ENCODE results near the gene BMP8A. TPM values are rescaled to one million over a fixed set of nuclear protein-coding genes. Genes with fewer than 3 reads are reported as not detected.
"Not testable (repeated sequence)": the region's sequence is repeated elsewhere in the genome, so short reads cannot be mapped to it uniquely, and the experiment has no call there.

Gene BMP8A
- total RNA-seq, 1 experiment from 2014 or later = not detected

DNA sequence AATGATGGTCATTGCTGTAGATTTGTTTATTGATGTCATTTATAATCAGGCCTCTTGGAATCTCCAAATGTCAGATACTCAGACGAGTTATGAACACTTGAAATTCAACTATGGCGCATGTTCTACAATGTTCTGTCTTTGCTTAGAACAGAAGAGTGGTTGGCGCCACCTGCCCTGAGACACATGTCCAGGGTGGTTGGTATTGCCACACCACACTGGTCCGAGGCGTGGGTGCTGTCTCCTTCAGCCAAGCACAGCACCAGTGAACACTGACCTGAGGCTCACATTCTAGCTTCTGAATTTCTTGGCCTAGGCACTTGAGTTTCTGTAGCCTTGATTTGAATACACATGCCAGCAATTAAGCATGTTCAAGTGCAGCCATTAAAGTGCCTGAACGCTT, 10.1 kb upstream of the BMP8A start:
- DNase-seq (ENCODE audit: low read depth) = no peak

- no peak for DNase-seq (ENCODE audit: low read depth)
Measured at GRCh38 chr1:39483276-39483675, 8.2 kb upstream of the BMP8A start.

DNA sequence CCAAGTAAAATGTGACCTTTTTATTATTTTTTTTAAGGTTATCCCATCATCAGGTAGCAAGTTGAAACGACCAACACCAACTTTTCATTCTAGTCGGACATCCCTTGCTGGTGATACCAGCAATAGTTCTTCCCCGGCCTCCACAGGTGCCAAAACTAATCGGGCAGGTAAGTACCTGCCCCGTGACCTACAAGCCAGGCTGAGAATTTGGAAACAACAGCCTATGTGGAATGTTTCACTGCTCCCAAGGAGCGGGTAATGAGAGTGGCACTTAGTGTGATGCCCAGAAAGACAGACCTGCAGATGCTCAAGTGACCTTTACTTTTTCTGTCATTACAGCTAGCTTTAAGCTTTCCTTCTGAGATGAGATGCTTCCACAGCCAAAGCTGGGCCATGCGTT, 6.9 kb upstream of the BMP8A start:
- no peak for DNase-seq (ENCODE audit: low read depth)

DNA sequence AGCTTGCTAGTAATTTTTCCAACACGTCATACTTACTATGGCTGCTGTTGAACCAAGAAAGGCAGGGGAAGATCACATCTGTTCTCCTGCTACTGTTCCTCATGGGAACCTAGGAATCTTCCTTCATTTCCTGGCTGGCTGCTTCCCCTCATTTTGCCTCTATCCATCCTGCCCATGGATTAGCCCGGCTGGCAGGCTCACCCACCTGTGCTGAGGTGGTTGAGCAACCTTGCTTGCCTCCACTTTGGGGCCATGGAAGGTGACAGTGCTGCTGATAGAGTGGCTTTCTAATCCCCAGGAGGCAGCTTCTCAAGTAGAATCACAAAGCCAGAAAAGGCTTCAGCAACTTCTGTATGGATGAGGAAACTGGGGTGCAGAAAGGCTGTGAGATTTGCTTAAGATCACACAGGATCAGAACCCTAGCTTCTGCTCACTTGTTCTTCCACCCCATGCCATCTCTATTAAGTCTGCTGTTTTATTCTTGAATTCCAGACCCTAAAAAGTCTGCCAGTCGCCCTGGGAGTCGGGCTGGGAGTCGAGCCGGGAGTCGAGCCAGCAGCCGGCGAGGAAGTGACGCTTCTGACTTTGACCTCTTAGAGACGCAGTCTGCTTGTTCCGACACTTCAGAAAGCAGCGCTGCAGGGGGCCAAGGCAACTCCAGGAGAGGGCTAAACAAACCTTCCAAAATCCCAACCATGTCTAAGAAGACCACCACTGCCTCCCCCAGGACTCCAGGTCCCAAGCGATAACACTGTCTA, 6.2 kb upstream of the BMP8A start:
- no peak for DNase-seq (ENCODE audit: low read depth)

DNA sequence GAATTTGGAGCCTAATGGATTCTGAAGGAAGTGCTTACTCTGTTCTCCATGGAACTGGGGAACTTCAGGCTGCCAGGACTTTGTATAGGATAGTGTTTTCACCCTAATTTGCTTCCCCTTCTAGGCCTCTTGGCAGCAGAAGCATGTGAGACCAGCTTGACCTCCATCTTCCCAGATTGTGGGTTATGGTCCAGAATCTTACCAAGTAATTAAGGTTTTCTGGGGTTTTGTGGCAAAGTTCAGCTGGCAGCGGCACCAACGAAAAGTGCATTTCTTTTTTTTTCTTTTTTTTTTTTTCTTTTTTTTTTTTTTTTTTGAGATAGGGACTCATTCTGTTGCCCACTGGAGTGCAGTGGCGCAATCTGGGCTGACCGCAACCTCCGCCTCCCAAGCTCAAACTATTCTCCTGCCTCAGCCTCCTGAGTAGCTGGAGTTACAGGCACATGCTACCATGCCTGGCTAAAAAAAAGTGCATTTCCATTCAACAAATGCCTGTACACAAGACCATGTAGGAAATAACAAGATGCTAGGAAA, 3.4 kb upstream of the BMP8A start:
- DNase-seq (ENCODE audit: low read depth) = no peak

- no peak for DNase-seq (ENCODE audit: low read depth)
Measured at GRCh38 chr1:39488793-39489566, 2.5 kb upstream of the BMP8A start.

GRCh38 chr1:39489567-39490239, 1.7 kb upstream of the BMP8A start:
- DNase-seq (ENCODE audit: low read depth) = no peak

DNA sequence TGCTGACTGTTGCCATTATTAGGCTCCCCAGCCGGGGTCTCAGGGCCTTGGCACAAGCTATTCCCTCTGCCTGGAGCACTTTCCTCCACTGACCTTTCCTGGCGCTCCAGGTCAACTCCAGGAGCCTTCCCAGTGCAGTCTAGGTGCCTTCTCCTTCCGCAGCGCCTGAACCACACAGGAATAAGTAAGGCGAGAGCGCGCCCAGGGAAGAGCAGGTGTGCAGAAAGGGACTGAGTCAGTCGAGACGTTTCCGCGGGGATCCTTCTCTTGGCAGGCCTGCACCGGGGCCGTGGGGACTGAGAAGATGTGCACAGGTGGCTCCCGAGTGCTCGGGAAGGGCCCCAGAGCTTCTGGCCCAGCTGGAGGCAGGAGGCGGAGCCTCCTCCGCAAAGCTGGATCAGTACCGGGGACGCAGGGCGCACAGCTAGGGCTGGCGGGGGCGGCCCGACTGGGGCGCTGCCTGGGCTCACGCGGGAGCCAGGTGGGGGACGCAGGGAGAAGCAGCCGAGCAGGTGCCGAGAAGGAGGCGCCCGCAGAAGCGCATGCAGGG, 765 bp upstream of the BMP8A start:
- no peak for DNase-seq (ENCODE audit: low read depth)

- DNase-seq (ENCODE audit: low read depth) = not testable (repeated sequence)
Measured at GRCh38 chr1:39492118-39493042, 944 bp downstream of the BMP8A start.

DNA sequence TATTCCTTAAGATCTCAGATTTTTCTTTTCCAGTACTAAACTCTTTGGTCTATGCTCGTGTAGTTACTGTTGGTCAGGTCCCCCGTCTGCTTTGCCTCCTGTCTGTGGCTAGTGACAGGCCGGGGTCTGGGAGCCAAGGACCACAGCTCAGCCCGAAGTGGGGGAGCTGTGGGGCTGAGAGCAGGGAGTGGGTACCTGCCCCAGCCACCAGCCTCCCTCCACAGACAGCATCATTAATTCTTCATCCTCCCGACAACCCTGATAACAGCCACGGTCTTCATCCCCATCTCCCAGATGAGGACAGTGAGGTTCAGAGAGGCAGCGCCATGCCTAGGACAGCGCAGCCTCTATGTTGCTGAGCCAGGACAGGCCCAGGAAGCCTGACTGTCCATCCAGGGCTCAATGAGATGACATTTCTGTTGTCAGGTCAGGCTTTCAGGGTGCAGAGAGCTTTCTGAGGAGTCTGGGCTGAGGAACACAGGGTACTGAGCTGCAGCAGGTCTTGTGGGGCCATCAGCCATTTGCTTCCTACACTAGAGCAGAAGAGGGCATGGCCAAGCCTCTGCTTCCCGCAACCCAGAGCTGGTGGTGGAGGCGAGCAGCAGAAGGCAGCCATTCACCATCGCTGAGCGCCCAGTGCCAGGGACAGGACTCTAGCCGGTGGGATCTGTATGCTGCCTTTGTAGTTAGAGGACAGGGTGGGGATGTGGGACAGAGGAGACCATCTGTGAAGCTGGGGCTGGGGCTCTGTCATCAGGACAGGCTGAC, 1.8 kb downstream of the BMP8A start:
- not testable (repeated sequence) for DNase-seq (ENCODE audit: low read depth)

DNA sequence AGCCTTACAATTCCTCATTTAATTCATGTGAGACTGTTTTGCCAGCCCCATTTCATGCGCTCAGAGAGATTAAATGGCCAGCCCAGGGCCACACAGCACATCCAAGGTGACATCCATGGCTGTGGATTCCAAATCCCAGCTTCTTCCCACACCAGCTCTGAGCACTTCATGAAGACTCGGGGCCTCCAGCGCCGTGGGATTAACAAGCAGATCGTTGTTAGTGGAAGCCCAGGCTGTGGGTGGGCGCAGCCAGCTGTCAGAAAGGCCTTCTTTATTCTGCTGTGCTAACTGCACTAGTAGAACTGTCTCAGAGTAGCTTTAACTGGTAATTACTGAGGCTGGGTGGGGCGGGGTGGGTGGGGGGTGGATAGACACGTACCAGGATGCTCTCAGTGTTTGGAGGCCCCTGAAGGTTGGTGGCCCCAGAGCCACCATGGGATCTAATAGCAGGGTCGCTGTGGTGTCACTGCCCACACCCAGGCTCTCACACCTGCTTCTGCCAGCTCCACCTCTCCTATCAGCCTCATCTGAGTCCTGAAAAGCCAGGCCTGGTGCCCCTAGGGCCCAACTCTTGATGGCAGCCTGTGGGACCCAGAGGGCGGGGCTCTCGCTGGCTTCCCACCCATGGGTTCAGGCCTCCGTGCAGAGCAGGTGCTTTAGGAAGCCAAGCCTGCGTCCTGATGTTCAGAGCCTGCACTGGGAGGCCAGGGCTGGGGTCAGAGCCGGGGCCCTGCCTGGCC, 3.4 kb downstream of the BMP8A start:
- DNase-seq (ENCODE audit: low read depth) = no peak

DNA sequence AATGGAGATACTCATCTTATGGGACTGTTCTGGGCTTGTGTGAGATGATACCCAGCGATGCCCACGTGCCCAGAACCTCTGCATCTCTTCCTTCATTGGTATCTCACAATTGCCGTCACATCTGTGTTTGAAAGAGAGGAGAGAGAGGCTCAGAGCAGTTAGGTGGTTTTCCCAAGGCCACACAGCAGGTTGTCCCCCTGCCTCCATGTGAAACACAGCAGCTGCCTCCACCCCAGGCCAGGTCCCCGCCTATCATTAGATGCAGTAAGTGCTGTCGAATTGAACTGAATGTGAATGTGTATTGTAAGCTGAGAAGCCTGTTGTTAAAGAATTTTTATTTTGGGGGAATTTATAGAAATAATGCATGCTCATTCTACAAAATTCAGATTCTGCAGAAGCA, 5.1 kb downstream of the BMP8A start:
- DNase-seq (ENCODE audit: low read depth) = not testable (repeated sequence)

- DNase-seq (ENCODE audit: low read depth) = no peak
Measured at GRCh38 chr1:39497585-39497984, 6.1 kb downstream of the BMP8A start.

DNA sequence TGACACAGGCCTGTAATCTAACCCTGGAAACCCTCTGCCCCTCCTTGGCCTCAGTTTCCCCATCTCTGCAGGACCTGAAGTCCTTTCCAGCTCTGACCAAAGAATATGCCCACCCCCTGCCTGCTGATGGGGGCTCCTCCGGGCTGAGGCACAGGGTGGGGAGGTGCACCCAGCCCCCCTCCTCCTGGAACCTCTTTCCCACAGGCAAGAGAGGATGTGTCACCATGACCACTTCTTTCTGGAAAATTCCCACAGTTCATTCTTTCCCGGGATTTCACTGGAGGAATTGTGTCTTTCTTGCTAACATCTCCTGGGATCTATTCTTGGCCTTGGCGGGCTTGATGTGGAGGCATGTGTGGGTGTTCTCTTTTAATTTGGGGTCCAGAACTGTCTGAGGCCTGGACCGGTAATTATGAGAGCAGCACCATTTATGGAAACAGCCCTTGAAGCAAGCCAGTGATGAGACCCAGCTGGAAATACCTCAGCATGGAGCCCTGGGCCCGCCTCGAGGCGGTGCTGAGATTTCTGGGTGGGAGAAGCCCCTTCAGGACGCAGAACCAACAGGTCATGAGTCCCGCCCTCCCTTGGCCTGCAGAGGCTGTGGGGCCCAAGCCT, 6.8 kb downstream of the BMP8A start:
- DNase-seq (ENCODE audit: low read depth) = peak; percentile 37

DNA sequence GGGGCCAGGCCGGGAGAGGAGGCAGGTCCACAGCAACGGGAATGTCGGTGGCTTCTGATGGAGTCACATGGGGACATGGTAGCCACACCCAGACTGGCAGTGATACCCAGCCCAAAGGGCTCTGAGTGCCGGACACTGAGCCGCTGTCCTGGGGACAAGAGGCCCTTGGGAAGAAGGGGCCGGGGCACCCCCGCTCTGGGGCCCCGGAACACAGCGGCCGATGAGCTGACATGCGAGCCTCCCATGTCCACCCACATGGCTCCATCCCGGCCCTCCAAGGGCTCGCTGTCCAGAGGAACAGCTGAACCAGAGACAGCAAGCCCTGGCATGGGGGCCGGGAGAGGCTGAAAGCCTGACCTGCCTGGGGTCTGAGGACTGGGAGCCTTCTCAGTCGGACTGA, 7.4 kb downstream of the BMP8A start:
- not testable (repeated sequence) for DNase-seq (ENCODE audit: low read depth)

- no peak for DNase-seq (ENCODE audit: low read depth)
Measured at GRCh38 chr1:39499668-39500067, 8.2 kb downstream of the BMP8A start.

DNA sequence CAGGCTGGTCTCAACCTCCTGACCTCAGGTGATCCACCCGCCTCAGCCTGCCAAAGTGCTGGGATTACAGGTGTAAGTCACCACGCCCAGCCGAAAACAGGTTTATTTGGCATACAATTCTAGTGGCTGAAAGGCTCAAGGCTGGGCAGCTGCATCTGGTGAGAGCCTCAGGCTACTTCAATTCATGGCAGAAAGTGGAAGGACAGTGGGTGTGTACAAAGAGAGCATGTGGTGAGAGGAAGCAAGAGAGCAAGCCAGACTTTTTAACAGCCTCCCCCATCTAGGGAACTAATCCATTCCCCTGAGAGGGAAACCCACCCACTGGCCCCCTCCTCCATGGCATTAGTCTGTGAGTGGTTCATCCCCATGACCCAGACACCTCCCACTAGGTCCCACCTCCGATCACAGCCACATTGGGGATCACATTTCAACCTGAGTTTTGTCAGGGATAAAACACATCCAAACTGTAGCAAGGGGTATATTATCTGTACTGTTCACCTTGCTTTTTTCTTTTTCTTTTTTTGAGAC, 9.5 kb downstream of the BMP8A start:
- peak; percentile 69 for DNase-seq (ENCODE audit: low read depth)

DNA sequence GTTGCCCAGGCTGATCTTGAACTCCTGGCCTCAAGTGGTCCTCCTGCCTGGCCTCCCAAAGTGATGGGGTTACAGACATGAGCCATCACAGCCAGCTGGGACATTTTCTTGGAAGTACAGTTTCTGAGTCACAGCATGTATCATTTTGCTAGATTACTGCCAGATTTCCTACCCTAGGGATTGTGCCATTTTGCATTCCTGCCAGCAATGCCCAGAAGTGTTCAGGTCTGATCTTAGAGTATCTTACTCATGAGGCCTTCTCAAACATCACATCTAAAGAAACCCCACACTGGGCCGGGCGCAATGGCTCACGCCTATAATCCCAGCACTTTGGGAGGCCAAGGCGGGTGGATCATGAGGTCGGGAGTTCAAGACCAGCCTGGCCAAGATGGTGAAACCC, 10.2 kb downstream of the BMP8A start:
- DNase-seq (ENCODE audit: low read depth) = peak; percentile 93

DNA sequence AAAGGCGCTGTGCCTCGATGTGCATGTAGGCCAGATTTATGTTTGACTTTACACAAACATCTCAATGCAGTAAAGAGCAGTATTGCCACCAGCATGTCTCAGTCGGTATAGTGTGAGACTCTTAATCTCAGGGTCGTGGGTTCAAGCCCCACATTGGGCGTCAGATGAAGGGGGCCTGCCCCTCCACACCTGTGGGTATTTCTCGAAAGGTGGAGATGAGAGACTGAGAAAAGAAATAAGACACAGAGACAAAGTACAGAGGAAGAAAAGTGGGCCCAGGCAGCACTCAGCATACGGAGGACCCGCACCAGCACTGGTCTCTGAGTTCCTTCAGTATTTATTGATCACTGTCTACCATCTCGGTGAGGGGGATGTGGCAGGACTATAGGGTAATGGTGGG, 13.0 kb downstream of the BMP8A start:
- DNase-seq (ENCODE audit: low read depth) = not testable (repeated sequence)
